Endometrial microvascular endothelial cells (primary cell): Measurements from ENCODE around the gene MISP. TPM values are rescaled to one million over a fixed set of nuclear protein-coding genes. Genes with fewer than 3 reads are reported as not detected.
"Not testable (repeated sequence)": the region's sequence is repeated elsewhere in the genome, so short reads cannot be mapped to it uniquely, and the experiment has no call there.

Experiments
- in situ Hi-C: cut with HindIII; loops from 2 replicates; pipeline ENCODE4 v1.10.0; 2017; ENCODE audit warnings: low sequenced_read_pairs, low pct_unique_long_range_greater_than_20kb; ENCODE audit errors: inconsistent ontology term
- total RNA-seq: library from RNA; depleted of rRNA; stranded (reverse); fragments of >200 nt; gene quantifications from one replicate; pipeline ENCODE4 v1.2.3, GENCODE V29; 2015; ENCODE audit errors: inconsistent ontology term

MISP gene
- total RNA-seq, 1 donor from 2014 or later, result not detected

DNA sequence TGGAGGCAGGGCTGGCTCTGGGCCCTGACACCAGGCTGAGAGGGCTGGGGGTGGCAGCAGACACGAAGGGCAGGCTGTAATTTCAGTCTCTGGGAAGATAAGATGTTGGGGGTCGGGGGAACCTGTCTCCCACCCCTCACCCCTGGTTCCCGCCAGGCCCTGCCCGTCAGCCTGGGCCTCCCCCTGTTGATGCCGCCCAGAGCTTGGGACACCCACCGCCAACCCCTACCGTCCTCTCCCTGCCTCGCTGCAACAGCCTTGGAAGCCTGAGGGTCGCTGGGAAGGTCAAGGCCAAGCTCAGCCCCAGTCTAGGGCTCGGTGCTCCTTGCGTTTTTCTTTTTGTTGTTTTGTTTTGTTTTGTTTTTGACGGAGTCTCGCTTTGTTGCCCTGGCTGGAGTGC lies 27.7 kb upstream of the MISP start:
- in situ Hi-C loops, result no loop called here

DNA sequence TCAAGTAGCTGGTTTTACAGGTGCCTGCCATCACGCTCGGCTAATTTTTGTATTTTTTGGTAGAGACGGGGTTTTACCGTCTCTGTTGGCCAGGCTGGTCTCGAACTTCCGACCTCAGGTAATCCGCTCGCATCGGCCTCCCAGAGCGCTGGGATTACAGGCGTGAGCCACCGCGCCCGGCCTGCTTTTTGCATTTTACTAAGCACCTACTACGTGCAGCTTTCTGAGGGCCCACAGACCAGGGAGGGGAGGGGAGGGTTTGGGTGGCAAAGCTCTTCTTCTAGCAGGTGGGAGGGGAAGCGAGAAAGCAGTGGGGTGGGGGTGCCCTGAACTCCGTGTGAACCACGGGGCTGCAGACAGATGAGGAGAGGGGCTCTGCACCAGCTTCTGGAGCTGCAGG lies 27.2 kb upstream of the MISP start:
- in situ Hi-C loops, result no loop called here

DNA sequence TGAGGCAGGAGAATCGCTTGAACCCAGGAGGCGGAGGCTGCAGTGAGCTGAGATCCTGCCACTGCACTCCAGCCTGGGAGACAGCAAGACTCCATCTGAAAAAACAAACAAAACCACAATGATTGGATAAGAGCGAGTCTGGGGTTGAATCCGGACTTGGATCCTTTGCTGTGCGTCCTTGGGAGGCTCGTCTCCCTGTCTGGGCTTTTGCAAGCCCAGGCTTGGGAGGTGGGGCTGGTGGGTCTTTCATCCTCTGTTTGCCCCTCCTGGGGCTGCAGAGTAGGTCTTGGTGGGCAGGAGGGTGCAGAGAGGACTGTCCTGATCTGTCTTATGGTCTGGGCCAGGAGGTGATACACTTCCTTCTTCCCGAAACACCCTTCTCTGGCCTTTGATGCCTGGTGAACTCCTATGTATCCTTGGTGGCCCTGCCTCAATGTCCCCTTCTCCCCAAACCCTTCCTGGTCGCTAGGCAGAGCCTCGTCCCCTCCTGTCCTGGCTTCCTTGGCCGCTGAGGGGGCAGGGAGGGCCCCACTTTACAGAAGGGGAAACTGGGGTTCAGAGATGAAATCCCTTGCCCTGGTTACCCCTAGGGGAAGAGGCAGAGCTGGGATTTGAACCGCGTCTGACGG lies 25.3 kb upstream of the MISP start:
- in situ Hi-C loops, result no loop called here

DNA sequence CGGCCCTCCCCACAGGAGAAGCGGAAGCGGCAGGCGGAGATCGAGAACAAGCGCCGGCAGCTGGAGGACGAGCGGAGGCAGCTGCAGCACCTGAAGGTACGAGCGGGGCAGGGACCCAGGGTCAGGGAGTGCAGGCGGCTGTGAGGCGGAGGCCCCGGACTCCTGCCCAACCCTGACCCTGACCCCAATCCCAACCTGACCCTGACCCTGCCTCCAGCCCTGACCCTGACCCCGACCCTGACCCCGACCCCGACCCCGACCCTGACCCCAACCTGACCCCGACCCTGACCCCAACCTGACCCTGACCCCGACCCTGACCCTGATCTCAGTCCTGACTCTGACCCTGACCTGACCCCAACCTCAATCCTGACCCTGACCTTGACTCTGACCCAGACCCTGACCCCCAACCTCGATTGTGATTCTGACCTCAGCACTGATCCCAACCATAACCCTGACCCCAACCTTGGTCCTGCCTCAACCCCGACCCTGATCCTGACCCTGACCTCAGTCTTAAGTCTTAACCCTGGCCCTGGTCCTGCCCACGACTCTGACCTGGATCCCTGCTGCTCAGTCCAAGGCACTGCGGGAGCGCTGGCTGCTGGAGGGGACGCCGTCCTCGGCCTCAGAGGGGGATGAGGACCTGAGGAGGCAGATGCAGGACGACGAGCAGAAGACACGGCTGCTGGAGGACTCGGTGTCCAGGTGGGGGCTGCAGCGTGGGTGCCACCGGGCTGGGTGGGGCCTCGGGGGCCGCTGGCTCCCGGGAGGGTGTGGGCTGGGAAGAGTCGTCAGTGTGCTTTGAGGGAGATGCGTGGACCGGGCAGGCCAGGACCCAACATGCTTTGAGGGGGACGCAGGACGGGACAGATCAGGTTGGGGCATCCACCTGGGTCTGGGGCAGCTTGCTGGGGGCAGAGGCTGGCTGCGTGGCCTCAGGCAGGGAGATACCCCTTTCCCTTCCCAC lies 23.6 kb upstream of the MISP start:
- in situ Hi-C loops, result no loop called here

DNA sequence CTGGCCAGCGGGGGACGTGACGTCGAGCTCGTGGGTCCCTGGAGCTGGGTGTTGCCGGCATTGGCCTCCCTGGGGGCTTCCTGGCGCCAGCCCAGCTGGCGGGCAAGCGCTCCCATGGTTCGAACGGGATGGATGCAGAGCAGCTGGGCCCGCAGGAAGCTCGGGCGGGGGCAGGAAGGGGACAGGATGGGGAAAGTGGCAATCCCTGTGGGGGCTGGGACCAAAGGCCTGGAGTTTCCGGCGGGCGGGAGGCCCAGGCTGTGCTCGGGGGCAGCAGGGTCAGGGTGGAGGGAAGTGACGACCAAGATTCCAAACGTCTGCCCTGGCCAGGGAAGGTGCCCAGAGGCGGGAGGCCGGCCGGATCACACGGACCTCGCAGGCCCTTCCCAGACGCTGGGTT lies 22.9 kb upstream of the MISP start:
- in situ Hi-C loops, result no loop called here

DNA sequence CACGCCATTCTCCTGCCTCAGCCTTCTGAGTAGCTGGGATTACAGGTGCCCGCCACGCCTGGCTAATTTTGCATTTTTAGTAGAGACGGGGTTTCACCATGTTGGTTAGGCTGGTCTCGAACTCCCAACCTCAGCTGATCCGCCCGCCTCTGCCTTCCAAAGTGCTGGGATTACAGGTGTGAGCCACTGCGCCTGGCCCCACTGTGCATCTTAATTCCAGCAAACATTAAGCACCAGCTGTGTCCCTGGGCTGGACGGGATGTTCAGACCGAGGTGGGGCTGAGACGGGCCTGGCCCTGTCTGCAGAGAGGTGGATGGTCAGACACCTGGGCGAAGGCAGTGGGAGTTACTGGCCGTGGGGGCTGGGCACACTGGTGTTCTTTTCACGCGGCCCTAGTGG lies 21.3 kb upstream of the MISP start:
- in situ Hi-C loops, result not testable (repeated sequence)

GRCh38 chr19:729965-730668 lies 20.8 kb upstream of the MISP start:
- in situ Hi-C loops, result no loop called here

DNA sequence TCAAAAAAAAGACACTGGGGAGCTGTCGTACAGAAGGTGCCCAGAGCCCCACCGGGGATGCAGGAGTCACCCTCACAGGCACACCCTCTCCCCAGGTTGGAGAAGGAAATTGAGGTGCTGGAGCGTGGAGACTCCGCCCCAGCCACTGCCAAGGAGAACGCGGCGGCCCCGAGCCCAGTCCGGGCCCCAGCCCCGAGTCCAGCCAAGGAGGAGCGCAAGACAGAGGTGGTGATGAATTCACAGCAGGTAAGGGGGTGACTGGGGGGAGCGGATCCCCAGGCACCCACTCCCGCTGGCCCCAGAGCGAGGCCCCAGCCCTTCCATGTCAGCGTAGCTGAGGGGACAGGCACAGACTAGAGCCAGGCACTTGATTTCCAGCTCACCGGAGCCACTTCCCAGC lies 19.9 kb upstream of the MISP start:
- in situ Hi-C loops, result no loop called here

- in situ Hi-C loops, result no loop called here
These were observed 18.5 kb upstream of the MISP start for GRCh38 chr19:732148-733069.

- in situ Hi-C loops, result no loop called here
These were observed 16.2 kb upstream of the MISP start for GRCh38 chr19:734716-735115.

- in situ Hi-C loops, result no loop called here
These were observed 14.8 kb upstream of the MISP start for GRCh38 chr19:736125-736524.

DNA sequence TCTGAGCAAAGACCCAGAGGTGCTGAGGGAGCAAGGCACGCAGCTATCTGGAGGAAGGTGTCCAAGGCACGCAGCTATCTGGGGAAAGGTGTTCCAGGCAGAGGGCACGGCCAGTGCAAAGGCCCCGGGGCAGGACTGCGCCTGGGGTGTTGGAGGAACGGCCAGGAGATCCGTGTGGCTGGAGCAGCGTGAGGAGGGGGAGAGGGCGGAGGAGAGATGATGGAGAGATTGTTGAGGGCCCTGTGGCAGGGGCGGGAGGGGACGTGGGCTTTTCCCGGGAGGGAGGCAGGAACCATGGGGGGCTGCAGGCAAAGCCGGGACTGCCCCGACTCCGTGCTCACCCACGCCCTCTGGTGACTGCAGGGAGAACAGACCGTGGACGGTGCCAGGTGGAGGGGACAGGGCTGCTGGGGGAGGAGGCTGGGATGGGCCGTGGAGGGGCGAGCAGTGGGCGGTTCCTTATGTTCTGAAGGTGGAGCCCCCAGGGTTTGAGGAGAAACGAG lies 13.3 kb upstream of the MISP start:
- in situ Hi-C loops, result no loop called here

GRCh38 chr19:738509-739128 lies 12.3 kb upstream of the MISP start:
- in situ Hi-C loops, result no loop called here

GRCh38 chr19:739998-740715 lies 10.8 kb upstream of the MISP start:
- in situ Hi-C loops, result no loop called here

GRCh38 chr19:740816-741505 lies 10.0 kb upstream of the MISP start:
- in situ Hi-C loops, result not testable (repeated sequence)

- in situ Hi-C loops, result no loop called here
These were observed 9.3 kb upstream of the MISP start for GRCh38 chr19:741506-742131.
